Measurements from ENCODE around the gene HEPH. TPM values are rescaled to one million over a fixed set of nuclear protein-coding genes. Genes with fewer than 3 reads are reported as not detected.

HEPH gene
- total RNA-seq, 1 donor from 2014 or later, result 5.4 TPM

Other genes starting within 250 kb of the HEPH start
- 5.9 TPM for gene VSIG4, start 124.2 kb upstream of the HEPH start, total RNA-seq

Measured in temporal lobe (tissue), 1 donor.